Right cardiac atrium (tissue), 5 donors: ENCODE measurements around the gene PRSS48. TPM values are rescaled to one million over a fixed set of nuclear protein-coding genes. Genes with fewer than 3 reads are reported as not detected.

ENCODE experiments used
- ATAC-seq, 2 donors: fragments of 200-7000 bp; cut with Tn5 transposase; one replicate each; pipeline versions ENCODE4 v1.8.0 to v1.9.1; 2020; ENCODE audit warnings: moderate library complexity in 2 of 2, mild to moderate bottlenecking in 1 of 2
- DNase-seq, 3 donors: peaks; one replicate each; pipeline ENCODE4 v3.0.0-alpha.2; 2020
- H3K27ac ChIP-seq: one replicate; pipeline ENCODE4 v1.5.1; 2013; ENCODE audit warnings: mild to moderate bottlenecking, low read length, control low read depth, moderate library complexity
- H3K27me3 ChIP-seq: one replicate; pipeline ENCODE4 v1.6.1; 2013; ENCODE audit not compliant: control insufficient read depth, insufficient read depth
- H3K4me1 ChIP-seq: one replicate; pipeline ENCODE4 v1.6.1; 2013; ENCODE audit warnings: low read length; ENCODE audit not compliant: control insufficient read depth, insufficient read depth
- H3K4me3 ChIP-seq: one replicate; pipeline ENCODE4 v1.5.1; 2013; ENCODE audit warnings: low read length, control low read depth
- H3K9me3 ChIP-seq: one replicate; pipeline ENCODE4 v1.6.1; 2013; ENCODE audit warnings: low read length; ENCODE audit not compliant: control insufficient read depth
- WGBS: extraction: QIAGEN DNeasy Blood & Tissue Kit; methylation state at CpG from one replicate; pipeline ENCODE4 v1.1.7; 2013; 5-methylcytosine and 5-hydroxymethylcytosine counted together
- intact Hi-C, 4 donors: fragments of 100-400 bp; cut with DNase I; formaldehyde crosslinking; loops; one replicate each; pipeline versions ENCODE4 v1.11.0 to v1.14.0; 2022 to 2023
- polyA plus RNA-seq: library from polyadenylated mRNA; stranded (reverse); fragments of 200-250 nt; gene quantifications from one replicate; pipeline ENCODE4 v1.2.3, GENCODE V29; 2013
- total RNA-seq, 4 donors: library from RNA; stranded (reverse); fragmentation: NEBNext Ultra II Directional; extraction: Animal tissue kit (Norgen Biotek cat#: 25700); gene quantifications; one replicate each; pipeline ENCODE4 v1.2.1, GENCODE V29; 2021
- donor health status: healthy with polysubstance abuse.
- donor health status: DM: no; HTN: yes; CAD: no.
- donor health status: DM: no; HTN: no; CAD: no.
- donor health status: DM: no; HTN: yes; CAD: no; lungs with severe emphysema.
- donor health status: DM: yes; HTN: yes; CAD: no.

The PRSS48 gene
- total and polyA plus RNA-seq, 5 donors: not detected

GRCh38 chr4:151297170-151297569, 20.2 kb downstream of the PRSS48 start:
- Histone ChIP-seq H3K4me1 (peaks cover 6% of the 10 kb centered on the region), H3K9me3 (no peaks in the 10 kb centered on the region), H3K27ac (no peak overlapping the region), H3K27me3 (no peaks in the 10 kb centered on the region), H3K4me3 (no peak overlapping the region)
- DNase-seq: no peak
- intact Hi-C loops: no loop called here
- peak; percentile 69 to 80 for ATAC-seq

- H3K4me1 ChIP-seq: peaks cover 2% of the 10 kb centered on the region
- intact Hi-C loops: no loop called here
- no peaks in the 10 kb centered on the region for H3K27me3 ChIP-seq
- DNase-seq (no peak), ATAC-seq (no peak)
- H3K27ac ChIP-seq: no peak overlapping the region
- no peaks in the 10 kb centered on the region for H3K9me3 ChIP-seq
- WGBS: 80% methylated on average over 4 of the region's 4 CpGs
- H3K4me3 ChIP-seq: no peak overlapping the region
Measured at GRCh38 chr4:151302432-151302831, 25.5 kb downstream of the PRSS48 start.

DNA sequence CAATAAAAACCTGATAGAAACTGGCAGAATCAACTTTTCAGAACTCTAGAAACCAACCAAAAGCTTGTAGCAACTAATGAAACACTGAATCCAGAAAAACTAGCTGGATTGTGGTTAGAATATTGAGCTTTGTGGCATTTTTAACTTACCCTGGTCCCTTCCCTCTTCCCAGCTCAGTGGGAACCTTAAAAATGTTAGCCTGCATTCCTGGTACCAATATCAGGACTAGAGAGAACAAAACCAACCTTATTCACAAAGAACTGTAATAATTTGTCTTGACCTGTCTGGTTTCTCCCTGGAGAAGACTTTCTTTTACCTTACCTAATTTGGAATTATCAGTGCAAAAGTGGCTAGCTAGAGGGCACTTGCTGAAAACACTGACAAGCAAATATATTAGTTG, 27.3 kb downstream of the PRSS48 start:
- ATAC-seq: no peak
- DNase-seq: no peak
- intact Hi-C loops: no loop called here
- Histone ChIP-seq H3K4me3 (no peak overlapping the region), H3K27me3 (no peaks in the 10 kb centered on the region), H3K9me3 (no peaks in the 10 kb centered on the region), H3K4me1 (peaks cover 4% of the 10 kb centered on the region), H3K27ac (no peak overlapping the region)

- no peaks in the 10 kb centered on the region for H3K9me3 ChIP-seq
- no peak overlapping the region for H3K27ac ChIP-seq
- H3K4me1 ChIP-seq: peaks cover 4% of the 10 kb centered on the region
- H3K4me3 ChIP-seq: no peak overlapping the region
- intact Hi-C loops: no loop called here
- ATAC-seq: peak in 1 of 2 donors; percentile 45
- DNase-seq: no peak
- H3K27me3 ChIP-seq: no peaks in the 10 kb centered on the region
Measured at GRCh38 chr4:151304755-151305154, 27.8 kb downstream of the PRSS48 start.

DNA sequence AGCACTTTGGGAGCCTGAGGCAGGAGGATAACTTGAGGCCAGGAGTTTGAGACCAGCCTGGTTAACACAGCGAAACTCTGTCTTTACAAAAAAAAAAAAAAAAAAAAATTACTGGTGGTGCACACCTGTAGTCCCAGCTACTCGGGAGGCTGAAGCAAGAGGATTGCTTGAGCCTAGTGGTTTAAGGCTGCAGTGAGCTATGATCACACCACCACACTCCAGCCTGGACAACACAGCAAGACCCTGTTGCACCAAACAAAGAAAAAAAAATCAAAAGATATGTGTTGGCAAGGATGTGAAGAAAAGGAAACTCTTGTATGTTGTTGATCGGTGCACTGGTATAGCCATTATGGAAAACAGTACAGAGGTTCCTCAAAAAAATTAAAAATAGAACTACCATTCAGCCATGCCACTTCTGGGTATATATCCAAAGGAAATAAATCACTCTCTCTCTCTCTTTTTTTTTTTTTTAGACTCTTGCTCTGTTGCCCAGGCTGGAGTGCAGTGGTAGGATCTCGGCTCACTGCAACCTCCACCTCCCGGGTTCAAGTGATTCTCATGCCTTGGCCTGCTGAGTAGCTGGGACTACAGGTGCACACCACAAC, 33.3 kb downstream of the PRSS48 start:
- intact Hi-C loops: no loop called here
- ATAC-seq (no peak), DNase-seq (no peak)
- no peak overlapping the region for H3K27ac ChIP-seq
- peaks cover 11% of the 10 kb centered on the region for H3K4me1 ChIP-seq
- whole genome bisulfite sequencing: 95% methylated on average over 5 of the region's 5 CpGs
- no peaks in the 10 kb centered on the region for H3K9me3 ChIP-seq
- no peak overlapping the region for H3K4me3 ChIP-seq
- no peaks in the 10 kb centered on the region for H3K27me3 ChIP-seq

DNA sequence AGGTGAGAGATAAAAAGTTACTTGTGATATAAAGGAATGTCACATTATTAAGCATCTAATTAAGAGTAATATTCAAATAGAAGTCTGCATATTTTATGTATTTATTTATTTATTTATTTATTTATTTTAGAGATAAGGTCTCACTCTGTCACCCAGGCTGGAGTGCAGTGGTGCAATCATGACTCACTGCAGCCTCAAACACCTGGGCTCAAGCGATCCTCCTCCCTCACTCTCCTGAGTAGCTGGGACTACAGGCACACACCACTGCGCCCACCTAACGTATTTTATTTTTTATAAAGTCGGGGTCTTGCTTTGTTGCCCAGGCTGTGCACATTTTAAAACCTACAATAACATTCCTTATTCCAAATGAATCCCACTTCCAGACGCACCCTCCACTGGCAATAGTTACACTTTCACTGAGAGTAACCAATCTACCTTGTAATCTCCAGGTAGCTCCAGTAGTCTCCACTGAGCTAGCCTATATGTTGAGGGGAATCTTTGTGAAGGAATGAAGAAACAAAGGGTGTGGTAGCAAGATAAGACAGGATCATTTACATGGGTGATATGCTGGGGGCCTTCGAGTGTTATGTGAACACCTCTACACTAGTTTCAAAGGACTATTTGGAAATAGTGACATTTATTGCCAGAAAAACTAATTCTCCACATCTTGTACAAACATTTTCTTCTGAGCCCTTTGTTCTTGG, 36.5 kb downstream of the PRSS48 start:
- peaks cover 16% of the 10 kb centered on the region for H3K4me1 ChIP-seq
- peak overlapping the region; percentile 12 for H3K27ac ChIP-seq
- intact Hi-C loops: no loop called here

DNA sequence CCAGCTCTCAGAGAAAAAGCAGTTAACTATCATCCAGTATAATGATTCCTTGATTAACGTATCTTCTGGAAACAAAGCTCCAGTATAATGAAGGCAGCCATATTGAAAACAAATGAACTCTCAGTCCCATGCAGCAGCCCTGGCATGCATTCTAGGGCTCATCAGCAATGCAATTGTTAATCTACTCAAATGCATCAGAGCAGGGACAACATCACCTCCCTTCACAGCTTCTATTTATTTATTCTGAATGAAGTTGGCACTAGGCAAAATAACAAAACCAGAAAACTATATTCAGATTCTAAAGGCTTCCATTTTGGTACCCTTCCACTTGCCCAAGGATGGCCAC, 37.0 kb downstream of the PRSS48 start:
- DNase-seq (no peak), ATAC-seq (no peak)
- Histone ChIP-seq H3K9me3 (no peaks in the 10 kb centered on the region), H3K27ac (peak overlapping the region; percentile 75), H3K4me3 (no peak overlapping the region), H3K4me1 (peaks cover 16% of the 10 kb centered on the region), H3K27me3 (no peaks in the 10 kb centered on the region)
- intact Hi-C loops: no loop called here
- 70% methylated on average over 1 of the region's 1 CpG for WGBS

More for the DNA sequence above, 36.5 kb downstream of the PRSS48 start:
- Histone ChIP-seq H3K4me3 (no peak overlapping the region), H3K9me3 (no peaks in the 10 kb centered on the region), H3K27me3 (no peaks in the 10 kb centered on the region)
- WGBS: 96% methylated on average over 6 of the region's 6 CpGs
- ATAC-seq (no peak), DNase-seq (no peak)

DNA sequence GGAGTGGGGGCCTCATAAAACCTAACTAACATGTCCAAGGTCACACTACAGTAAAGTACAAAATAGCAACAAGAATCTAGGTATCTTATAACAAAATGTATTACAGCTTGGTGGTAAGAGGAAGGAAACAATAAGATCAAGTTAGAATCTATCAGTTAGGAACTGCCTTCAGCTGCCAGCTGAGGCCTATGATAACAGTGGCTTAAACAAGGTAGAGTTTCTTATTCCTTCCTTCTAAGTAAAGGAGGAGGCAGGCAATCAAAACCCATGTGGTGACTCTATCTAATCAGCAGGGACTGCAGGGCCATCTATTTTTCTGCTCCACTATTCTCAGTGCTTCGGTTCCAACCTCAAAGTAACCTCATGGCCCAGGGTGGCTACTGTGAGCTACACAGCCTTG, 37.5 kb downstream of the PRSS48 start:
- 65% methylated on average over 1 of the region's 1 CpG for WGBS
- peak overlapping the region; percentile 93 for H3K27ac ChIP-seq
- no peak for ATAC-seq
- DNase-seq: no peak
- H3K9me3 ChIP-seq: no peaks in the 10 kb centered on the region
- H3K4me1 ChIP-seq: peaks cover 15% of the 10 kb centered on the region
- H3K4me3 ChIP-seq: no peak overlapping the region
- intact Hi-C loops: no loop called here
- H3K27me3 ChIP-seq: no peaks in the 10 kb centered on the region

DNA sequence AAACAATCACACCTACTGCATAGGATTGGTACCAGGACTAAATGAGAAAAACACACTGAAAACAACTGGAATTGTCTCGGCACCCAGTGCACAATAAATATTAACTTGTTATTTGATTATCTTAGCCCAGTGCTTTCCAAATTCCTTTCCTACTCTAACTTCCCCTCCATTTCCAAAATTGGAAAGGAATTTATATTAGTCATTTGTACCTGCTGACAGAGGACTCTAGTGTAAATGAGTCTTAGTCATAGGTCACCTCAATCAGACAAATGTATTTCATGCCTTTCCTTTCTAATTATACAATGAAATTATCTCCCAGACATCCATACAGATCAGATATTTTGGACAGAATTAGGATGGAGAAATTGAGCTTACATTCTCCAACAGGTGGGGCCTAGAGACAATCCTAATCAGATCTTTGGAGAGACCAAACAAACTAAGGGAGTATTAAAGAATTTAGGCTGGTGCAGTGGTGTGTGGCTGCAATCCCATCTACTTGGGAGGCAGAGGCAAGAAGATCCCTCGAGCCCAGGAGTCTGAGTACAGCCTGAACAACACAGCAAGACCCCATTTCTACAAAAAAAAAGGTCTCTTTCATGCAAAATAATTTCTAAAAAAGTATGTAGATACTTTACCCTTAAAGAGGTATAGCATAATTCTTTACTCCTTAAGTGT, 38.4 kb downstream of the PRSS48 start:
- peak; percentile 62 to 76 for ATAC-seq

DNA sequence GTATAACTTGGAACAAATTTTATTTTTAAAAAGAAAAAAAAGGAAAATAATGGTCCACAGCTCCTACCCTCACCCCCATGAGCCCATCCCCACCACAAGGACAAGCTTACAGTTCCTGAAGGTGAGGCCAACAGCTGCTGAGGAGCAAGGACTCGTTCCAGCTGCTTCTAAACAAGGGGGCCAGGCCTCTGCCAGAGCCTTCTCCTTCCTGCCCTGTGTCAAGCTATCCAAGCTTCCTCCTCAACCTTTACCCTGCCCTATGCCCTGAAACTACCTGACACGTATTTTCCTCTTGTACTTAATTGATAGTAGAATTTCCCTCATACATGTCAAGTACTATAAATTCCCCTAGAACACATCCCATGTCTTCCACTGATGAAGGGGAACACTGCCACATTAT, 39.7 kb downstream of the PRSS48 start:
- Histone ChIP-seq H3K27me3 (no peaks in the 10 kb centered on the region), H3K4me1 (peaks cover 14% of the 10 kb centered on the region), H3K4me3 (no peak overlapping the region), H3K27ac (peak overlapping the region; percentile 55), H3K9me3 (no peaks in the 10 kb centered on the region)
- DNase-seq (no peak), ATAC-seq (no peak)
- 35% methylated on average over 2 of the region's 2 CpGs for WGBS
- intact Hi-C loops: no loop called here

More for the DNA sequence above, 38.4 kb downstream of the PRSS48 start:
- intact Hi-C loops: no loop called here
- Histone ChIP-seq H3K4me3 (no peak overlapping the region), H3K27me3 (no peaks in the 10 kb centered on the region), H3K27ac (peak overlapping the region; percentile 93), H3K9me3 (no peaks in the 10 kb centered on the region), H3K4me1 (peaks cover 15% of the 10 kb centered on the region)
- no peak for DNase-seq
- WGBS: 58% methylated on average over 2 of the region's 2 CpGs

- DNase-seq (no peak), ATAC-seq (no peak)
- Histone ChIP-seq H3K4me1 (peaks cover 14% of the 10 kb centered on the region), H3K4me3 (no peak overlapping the region), H3K9me3 (no peaks in the 10 kb centered on the region), H3K27ac (no peak overlapping the region), H3K27me3 (no peaks in the 10 kb centered on the region)
- intact Hi-C loops: no loop called here
- WGBS: 88% methylated on average over 1 of the region's 1 CpG
Measured at GRCh38 chr4:151318307-151319006, 41.5 kb downstream of the PRSS48 start.
